ENCODE results near the gene PACS1. TPM values are rescaled to one million over a fixed set of nuclear protein-coding genes. Genes with fewer than 3 reads are reported as not detected.

PACS1 gene
- polyA plus RNA-seq, 3 donors: 8.1 to 36.8 (median 12.4) TPM

DNA sequence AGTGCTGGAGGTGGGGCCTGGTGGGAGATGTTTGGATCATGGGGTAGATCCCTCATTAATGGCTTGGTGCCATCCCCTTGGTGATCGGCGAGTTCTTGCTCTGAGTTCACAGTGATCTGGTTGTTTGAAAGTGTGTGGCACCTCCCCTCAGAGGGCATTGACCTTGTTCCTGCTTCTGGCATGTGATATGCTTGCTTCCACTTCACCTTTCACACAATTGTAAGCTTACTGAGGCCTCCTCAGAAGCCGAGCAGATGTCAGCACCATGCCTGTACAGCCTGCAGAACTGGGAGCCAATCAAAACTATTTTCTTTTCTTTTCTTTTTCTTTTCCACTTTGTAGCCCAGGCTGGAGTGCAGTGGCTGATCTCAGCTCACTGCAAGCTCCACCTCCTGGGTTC, 32.7 kb upstream of the PACS1 start:
- Histone ChIP-seq H2AFZ (ENCODE audit: insufficient read depth, low read depth, low read length, poor library complexity, severe bottlenecking) (no peak overlapping the region), H3K79me2 (ENCODE audit: insufficient read depth, low read length) (no peaks in the 10 kb centered on the region), H3K27ac (ENCODE audit: low read depth in 1 of 2, low read length in 2 of 2) (no peak overlapping the region), H3K9ac (ENCODE audit: insufficient read depth, low read length, poor library complexity, severe bottlenecking) (no peak overlapping the region), H3K4me1 (ENCODE audit: control insufficient read depth in 1 of 2, insufficient read depth in 2 of 2, low read length in 2 of 2) (no peaks in the 10 kb centered on the region), H4K20me1 (ENCODE audit: insufficient read depth, low read length) (no peaks in the 10 kb centered on the region), H3K27me3 (ENCODE audit: control insufficient read depth in 2 of 2, insufficient read depth in 2 of 2, low read length in 2 of 2) (peaks cover 0 to 3% of the 10 kb centered on the region in 2 donors), H3K4me3 (replicated peaks in 1 of 3; ENCODE audit: low read depth in 2 of 3, low read length in 3 of 3) (no peak overlapping the region), H3K4me2 (replicated peaks; ENCODE audit: extremely low read depth, low read length, poor library complexity, severe bottlenecking) (no peak overlapping the region), H3K9me3 (replicated peaks in 1 of 2; ENCODE audit: control insufficient read depth in 1 of 2, insufficient read depth in 1 of 2, low read length in 2 of 2) (no peaks in the 10 kb centered on the region), H3K36me3 (replicated peaks in 1 of 2; ENCODE audit: control insufficient read depth in 1 of 2, insufficient read depth in 2 of 2, low read length in 2 of 2) (no peaks in the 10 kb centered on the region)
- no peak overlapping the region for H3K27ac Mint-ChIP-seq
- TF ChIP-seq, protein P1, sequence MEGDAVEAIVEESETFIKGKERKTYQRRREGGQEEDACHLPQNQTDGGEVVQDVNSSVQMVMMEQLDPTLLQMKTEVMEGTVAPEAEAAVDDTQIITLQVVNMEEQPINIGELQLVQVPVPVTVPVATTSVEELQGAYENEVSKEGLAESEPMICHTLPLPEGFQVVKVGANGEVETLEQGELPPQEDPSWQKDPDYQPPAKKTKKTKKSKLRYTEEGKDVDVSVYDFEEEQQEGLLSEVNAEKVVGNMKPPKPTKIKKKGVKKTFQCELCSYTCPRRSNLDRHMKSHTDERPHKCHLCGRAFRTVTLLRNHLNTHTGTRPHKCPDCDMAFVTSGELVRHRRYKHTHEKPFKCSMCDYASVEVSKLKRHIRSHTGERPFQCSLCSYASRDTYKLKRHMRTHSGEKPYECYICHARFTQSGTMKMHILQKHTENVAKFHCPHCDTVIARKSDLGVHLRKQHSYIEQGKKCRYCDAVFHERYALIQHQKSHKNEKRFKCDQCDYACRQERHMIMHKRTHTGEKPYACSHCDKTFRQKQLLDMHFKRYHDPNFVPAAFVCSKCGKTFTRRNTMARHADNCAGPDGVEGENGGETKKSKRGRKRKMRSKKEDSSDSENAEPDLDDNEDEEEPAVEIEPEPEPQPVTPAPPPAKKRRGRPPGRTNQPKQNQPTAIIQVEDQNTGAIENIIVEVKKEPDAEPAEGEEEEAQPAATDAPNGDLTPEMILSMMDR (IDR thresholded peaks at IDR 0.05): no peak
- 93% methylated on average over 3 of the region's 3 CpGs for WGBS (ENCODE audit: insufficient coverage)
- H3K9me3 Mint-ChIP-seq: peaks cover 0 to 11% (median 4%) of the 10 kb centered on the region in 7 donors
- H3K27me3 Mint-ChIP-seq (ENCODE audit: low read depth in 3 of 3): peaks cover 7 to 13% (median 10%) of the 10 kb centered on the region in 3 donors
- no peak overlapping the region for H3K4me3 Mint-ChIP-seq
- no peaks in the 10 kb centered on the region for H3K4me1 Mint-ChIP-seq
- DNase-seq: no peak
- no peaks in the 10 kb centered on the region for H3K36me3 Mint-ChIP-seq
- intact Hi-C loops (cut with micrococcal nuclease): no loop called here

DNA sequence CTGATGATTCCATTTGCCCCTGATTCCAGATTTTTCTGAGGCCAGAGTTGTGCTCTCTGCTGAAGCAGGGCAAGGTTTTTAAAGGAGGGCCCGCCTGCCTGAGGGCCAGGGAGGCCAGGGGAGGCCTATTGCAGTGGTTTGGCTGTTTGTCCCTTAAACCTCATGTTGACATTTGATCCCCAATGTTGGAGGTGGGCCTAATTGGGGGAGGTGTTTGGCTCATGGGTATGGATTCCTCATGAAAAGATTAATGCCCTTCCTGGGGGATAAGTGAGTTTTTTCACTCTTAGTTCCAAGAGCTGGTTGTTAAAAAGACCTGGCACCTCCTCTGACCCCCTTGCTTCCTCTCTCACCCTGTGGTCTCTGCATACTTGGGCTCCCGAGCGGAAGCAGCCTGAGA, 30.3 kb upstream of the PACS1 start:
- Mint-ChIP-seq H3K4me3 (no peak overlapping the region), H3K36me3 (no peaks in the 10 kb centered on the region), H3K4me1 (peaks cover 3% of the 10 kb centered on the region), H3K9me3 (peaks cover 0 to 11% (median 4%) of the 10 kb centered on the region in 7 donors), H3K27ac (no peak overlapping the region), H3K27me3 (ENCODE audit: low read depth in 3 of 3) (peaks cover 6 to 11% (median 7%) of the 10 kb centered on the region in 3 donors)
- DNase-seq: no peak
- no peaks in the 10 kb centered on the region for H4K20me1 ChIP-seq (ENCODE audit: insufficient read depth, low read length)
- no peak overlapping the region for H3K27ac ChIP-seq (ENCODE audit: low read depth in 1 of 2, low read length in 2 of 2)
- no peaks in the 10 kb centered on the region for H3K4me1 ChIP-seq (ENCODE audit: control insufficient read depth in 1 of 2, insufficient read depth in 2 of 2, low read length in 2 of 2)
- H3K79me2 ChIP-seq (ENCODE audit: insufficient read depth, low read length): no peaks in the 10 kb centered on the region
- H3K9ac ChIP-seq (ENCODE audit: insufficient read depth, low read length, poor library complexity, severe bottlenecking): no peak overlapping the region
- intact Hi-C loops (cut with micrococcal nuclease): no loop called here
- H3K27me3 ChIP-seq (ENCODE audit: control insufficient read depth in 2 of 2, insufficient read depth in 2 of 2, low read length in 2 of 2): peaks cover 0 to 3% of the 10 kb centered on the region in 2 donors
- no peak overlapping the region for H2AFZ ChIP-seq (ENCODE audit: insufficient read depth, low read depth, low read length, poor library complexity, severe bottlenecking)
- TF ChIP-seq, protein P1 (IDR thresholded peaks at IDR 0.05): no peak
- WGBS (ENCODE audit: insufficient coverage): 95% methylated on average over 3 of the region's 3 CpGs
- no peaks in the 10 kb centered on the region for H3K36me3 ChIP-seq (replicated peaks in 1 of 2; ENCODE audit: control insufficient read depth in 1 of 2, insufficient read depth in 2 of 2, low read length in 2 of 2)
- H3K4me3 ChIP-seq (replicated peaks in 1 of 3; ENCODE audit: low read depth in 2 of 3, low read length in 3 of 3): no peak overlapping the region
- no peak overlapping the region for H3K4me2 ChIP-seq (replicated peaks; ENCODE audit: extremely low read depth, low read length, poor library complexity, severe bottlenecking)
- no peaks in the 10 kb centered on the region for H3K9me3 ChIP-seq (replicated peaks in 1 of 2; ENCODE audit: control insufficient read depth in 1 of 2, insufficient read depth in 1 of 2, low read length in 2 of 2)
